ENCODE results near the gene UBR4. TPM values are rescaled to one million over a fixed set of nuclear protein-coding genes. Genes with fewer than 3 reads are reported as not detected.

Gene UBR4
- total RNA-seq, 2 donors from 2014 or later = 97.7 to 114 TPM

- no peak overlapping the region for H3K4me3 ChIP-seq
- H3K9me3 ChIP-seq = no peaks in the 10 kb centered on the region
- H3K9ac ChIP-seq (ENCODE audit: low read depth in 2 of 2, low read length in 2 of 2) = no peak overlapping the region
- H3K36me3 ChIP-seq = peaks cover 61% of the 10 kb centered on the region
- no peak for DNase-seq
- no peaks in the 10 kb centered on the region for H3K27me3 ChIP-seq
- intact Hi-C loops (cut with DNase I) = no loop called here
- no peak for TF ChIP-seq CTCF (IDR thresholded peaks at IDR 0.05)
- no peak overlapping the region for H3K27ac ChIP-seq
- H3K4me1 ChIP-seq = peaks cover 6% of the 10 kb centered on the region
Observed at GRCh38 chr1:19160831-19161230, 49.2 kb downstream of the UBR4 start.

DNA sequence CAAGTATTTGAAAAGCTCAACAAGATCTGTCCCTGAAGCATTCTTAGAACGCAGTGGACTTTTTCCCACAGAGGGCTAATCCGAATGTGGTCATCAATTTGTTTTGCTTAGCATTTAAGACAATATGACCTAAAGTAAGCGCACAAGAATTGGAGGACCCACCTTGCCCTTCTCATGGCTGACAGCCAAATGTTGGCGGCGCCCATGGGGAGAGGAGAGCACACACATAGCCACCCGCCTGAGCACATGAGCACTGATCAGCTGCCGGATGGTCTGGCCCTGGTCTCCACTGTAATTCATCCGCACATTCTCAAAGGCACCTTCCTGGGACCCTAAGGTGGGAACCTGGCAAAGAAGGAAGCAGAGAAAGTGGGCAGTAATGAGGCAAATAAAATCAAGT lies 52.4 kb downstream of the UBR4 start:
- peaks cover 65% of the 10 kb centered on the region for H3K36me3 ChIP-seq
- peaks cover 6% of the 10 kb centered on the region for H3K4me1 ChIP-seq
- no peaks in the 10 kb centered on the region for H3K27me3 ChIP-seq
- peak overlapping the region in 1 of 2 donors; percentile 22 for H3K9ac ChIP-seq (ENCODE audit: low read depth in 2 of 2, low read length in 2 of 2)
- TF ChIP-seq CTCF (IDR thresholded peaks at IDR 0.05) = no peak
- peak overlapping the region; percentile 58 for H3K27ac ChIP-seq
- H3K9me3 ChIP-seq = no peaks in the 10 kb centered on the region
- no peak overlapping the region for H3K4me3 ChIP-seq
- no peak for DNase-seq
- intact Hi-C loops (cut with DNase I) = no loop called here

DNA sequence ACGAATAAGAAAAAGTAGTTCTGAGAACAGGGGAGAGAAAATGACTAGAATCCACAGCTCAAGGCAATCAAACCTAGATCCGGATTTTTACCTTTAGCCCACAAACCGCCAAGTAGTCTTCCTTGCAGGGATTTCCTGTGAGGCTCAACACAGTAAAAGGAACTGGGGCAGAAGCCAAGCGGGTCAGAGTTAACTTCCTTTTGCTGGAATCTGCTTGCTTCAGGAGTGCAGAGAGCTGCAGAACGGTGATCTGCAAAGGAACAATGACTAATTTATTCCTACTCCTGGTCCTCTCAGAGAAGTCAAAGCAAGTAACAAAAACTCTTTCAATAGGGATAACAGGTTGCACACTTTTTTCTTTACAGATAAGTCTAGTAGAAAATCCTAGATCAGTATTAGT lies 53.4 kb downstream of the UBR4 start:
- Histone ChIP-seq H3K4me1 (peaks cover 6% of the 10 kb centered on the region), H3K9me3 (no peaks in the 10 kb centered on the region), H3K27ac (peak overlapping the region; percentile 58), H3K9ac (ENCODE audit: low read depth in 2 of 2, low read length in 2 of 2) (peak overlapping the region in 1 of 2 donors; percentile 22), H3K27me3 (no peaks in the 10 kb centered on the region), H3K4me3 (no peak overlapping the region), H3K36me3 (peaks cover 63% of the 10 kb centered on the region)
- peak; percentile 93 for DNase-seq
- no peak for TF ChIP-seq CTCF (IDR thresholded peaks at IDR 0.05)
- intact Hi-C loops (cut with DNase I) = no loop called here

- intact Hi-C loops (cut with DNase I) = no loop called here
- H3K27ac ChIP-seq = no peak overlapping the region
- peaks cover 61% of the 10 kb centered on the region for H3K36me3 ChIP-seq
Observed at GRCh38 chr1:19154876-19155275, 55.2 kb downstream of the UBR4 start.

DNA sequence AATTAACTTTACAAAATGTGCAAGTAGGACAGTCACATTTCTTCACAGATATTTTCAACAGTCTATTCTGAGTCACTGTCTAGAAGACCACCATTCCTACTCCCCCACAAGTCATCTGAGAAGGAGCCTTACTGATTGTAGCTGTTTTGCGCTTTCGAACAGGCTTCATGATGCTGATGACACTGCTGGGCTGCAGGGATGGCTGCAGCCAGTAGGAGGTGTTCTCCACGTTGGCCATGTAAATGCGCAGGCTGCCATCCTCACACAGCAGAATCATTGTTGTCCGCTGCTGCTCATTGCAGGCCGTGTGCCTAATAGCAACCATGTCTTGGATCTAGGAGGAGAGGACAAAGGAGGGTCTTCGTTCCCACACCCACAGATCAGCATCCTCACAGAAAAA lies 56.9 kb downstream of the UBR4 start:
- no peak overlapping the region for H3K9ac ChIP-seq (ENCODE audit: low read depth in 2 of 2, low read length in 2 of 2)
- intact Hi-C loops (cut with DNase I) = no loop called here
- DNase-seq = no peak
- no peak overlapping the region for H3K4me3 ChIP-seq
- H3K27ac ChIP-seq = no peak overlapping the region
- H3K9me3 ChIP-seq = no peaks in the 10 kb centered on the region
- H3K36me3 ChIP-seq = peaks cover 52% of the 10 kb centered on the region
- TF ChIP-seq CTCF (IDR thresholded peaks at IDR 0.05) = no peak
- H3K4me1 ChIP-seq = peaks cover 6% of the 10 kb centered on the region
- H3K27me3 ChIP-seq = no peaks in the 10 kb centered on the region

More at GRCh38 chr1:19154876-19155275, 55.2 kb downstream of the UBR4 start:
- H3K9ac ChIP-seq (ENCODE audit: low read depth in 2 of 2, low read length in 2 of 2) = no peak overlapping the region
- peaks cover 6% of the 10 kb centered on the region for H3K4me1 ChIP-seq
- no peaks in the 10 kb centered on the region for H3K9me3 ChIP-seq
- H3K27me3 ChIP-seq = no peaks in the 10 kb centered on the region
- no peak for TF ChIP-seq CTCF (IDR thresholded peaks at IDR 0.05)
- H3K4me3 ChIP-seq = no peak overlapping the region
- DNase-seq = no peak

- intact Hi-C loops (cut with DNase I) = no loop called here
- H3K4me1 ChIP-seq = peaks cover 6% of the 10 kb centered on the region
- H3K9ac ChIP-seq (ENCODE audit: low read depth in 2 of 2, low read length in 2 of 2) = no peak overlapping the region
- H3K4me3 ChIP-seq = no peak overlapping the region
- TF ChIP-seq CTCF (IDR thresholded peaks at IDR 0.05) = no peak
- no peak overlapping the region for H3K27ac ChIP-seq
- peaks cover 54% of the 10 kb centered on the region for H3K36me3 ChIP-seq
- no peaks in the 10 kb centered on the region for H3K9me3 ChIP-seq
- H3K27me3 ChIP-seq = no peaks in the 10 kb centered on the region
- no peak for DNase-seq
Observed at GRCh38 chr1:19151537-19151936, 58.5 kb downstream of the UBR4 start.
